SK-N-MC (cell line): ENCODE results near the gene PRPF40B.

Experiments
- EZH2 ChIP-seq: fragments of 200-600 bp; sonication (generic); IDR thresholded peaks from one replicate; pipeline ENCODE4 v1.6.1; 2017; ENCODE audit warnings: antibody characterized with exemption
- POLR2AphosphoS5 ChIP-seq: IDR thresholded peaks from 2 replicates; pipeline ENCODE4 v1.6.1; 2012; ENCODE audit warnings: mild to moderate bottlenecking, low read depth, low read length, borderline replicate concordance

DNA sequence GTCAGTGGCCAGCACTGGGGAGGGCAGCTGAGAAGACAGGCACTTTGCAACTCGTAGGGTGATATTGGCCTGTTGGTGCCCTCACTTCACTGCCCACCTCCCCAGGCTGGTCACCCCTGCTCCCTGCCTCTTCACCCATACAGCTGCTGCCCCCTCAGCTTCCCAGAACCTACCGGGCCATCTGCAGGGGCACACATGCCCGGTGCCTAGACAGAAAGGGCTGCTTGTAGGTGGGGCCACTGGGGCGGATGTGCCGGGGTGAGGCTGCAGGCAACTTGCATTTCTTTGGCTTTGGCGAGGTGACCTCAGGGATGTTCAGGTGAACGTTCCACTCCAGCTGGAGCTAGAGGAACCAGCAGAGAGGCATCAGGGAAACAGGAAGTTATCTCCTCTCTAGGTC, 35.1 kb upstream of the PRPF40B start:
- TF ChIP-seq EZH2: no peak
- TF ChIP-seq POLR2AphosphoS5: no peak
